HG03060 (cell line): ENCODE measurements around the gene SLC47A2.

ENCODE experiments used
- ATAC-seq: cut with Tn5 transposase; IDR thresholded peaks from one replicate; pipeline ENCODE4 v1.9.1; 2021; ENCODE audit warnings: low read depth, moderate number of reproducible peaks; ENCODE audit not compliant: unreplicated experiment

SLC47A2 gene

DNA sequence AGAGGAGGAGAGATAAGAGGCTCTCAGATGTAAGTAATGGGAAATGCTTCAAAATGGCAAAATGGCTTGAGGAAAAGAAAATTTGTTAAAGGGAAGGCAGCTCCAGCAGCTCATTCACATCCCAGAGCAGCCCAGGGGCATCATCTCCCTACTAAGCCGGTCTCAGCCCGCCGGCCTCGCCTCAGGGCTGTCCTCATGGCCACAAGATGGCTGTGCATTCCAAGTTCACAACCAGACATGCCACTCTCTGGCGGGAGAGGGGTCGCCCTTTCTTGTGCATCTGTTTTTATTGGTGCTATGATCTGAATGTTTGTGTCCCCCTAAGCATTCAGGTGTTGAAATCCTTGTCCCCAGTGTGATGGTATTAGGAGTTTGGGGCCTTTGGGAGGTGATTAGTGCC lies 13.5 kb upstream of the SLC47A2 start:
- no peak for ATAC-seq

DNA sequence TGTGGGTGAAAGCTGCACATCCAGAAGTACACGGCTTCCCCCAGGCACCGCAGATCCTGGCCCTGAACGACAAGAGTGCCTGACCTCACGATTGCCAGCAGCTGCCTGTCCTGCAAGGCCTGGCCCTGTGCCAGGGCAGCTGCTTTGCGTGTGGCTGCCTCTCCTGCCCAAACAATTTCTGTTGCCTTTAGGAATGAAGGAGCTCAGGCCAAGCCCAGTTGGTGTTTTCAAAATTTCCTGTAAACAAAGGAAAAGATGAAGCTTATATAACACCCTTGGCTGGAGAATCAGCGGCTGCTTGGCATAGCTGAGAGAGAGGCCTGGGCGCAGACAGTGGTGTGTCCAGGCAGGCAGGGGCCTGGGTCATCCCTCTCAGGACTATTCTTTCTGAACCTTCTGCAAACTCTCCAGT lies 11.7 kb upstream of the SLC47A2 start:
- no peak for ATAC-seq

DNA sequence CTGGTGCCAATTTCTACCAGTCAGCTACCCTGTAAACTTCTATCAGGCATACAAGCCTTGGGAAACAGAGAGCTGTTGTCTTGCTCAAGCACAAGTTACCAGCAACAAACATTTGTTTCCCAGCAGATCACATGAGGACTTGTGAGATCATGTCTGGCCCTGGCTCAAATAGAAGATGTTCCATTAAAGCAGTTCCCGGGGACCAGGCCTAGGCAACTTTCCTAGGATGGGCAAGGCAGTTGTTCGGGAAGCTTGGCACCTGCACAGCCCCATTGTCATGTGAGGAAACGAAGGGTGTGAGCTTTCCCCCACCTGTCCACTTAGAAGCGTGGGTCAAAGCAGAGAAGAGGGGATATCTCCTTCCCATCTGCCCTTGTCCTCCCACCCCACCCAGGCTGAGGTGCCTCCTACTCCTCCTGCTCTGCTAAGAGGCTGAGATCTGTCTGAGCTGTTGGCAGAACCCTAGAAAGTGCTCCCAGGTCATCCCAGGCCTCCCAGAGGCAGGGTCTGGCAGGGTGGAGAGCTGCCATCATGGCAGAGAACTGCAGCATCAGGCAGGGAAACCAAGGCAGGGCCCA lies 11.2 kb upstream of the SLC47A2 start:
- ATAC-seq = no peak

DNA sequence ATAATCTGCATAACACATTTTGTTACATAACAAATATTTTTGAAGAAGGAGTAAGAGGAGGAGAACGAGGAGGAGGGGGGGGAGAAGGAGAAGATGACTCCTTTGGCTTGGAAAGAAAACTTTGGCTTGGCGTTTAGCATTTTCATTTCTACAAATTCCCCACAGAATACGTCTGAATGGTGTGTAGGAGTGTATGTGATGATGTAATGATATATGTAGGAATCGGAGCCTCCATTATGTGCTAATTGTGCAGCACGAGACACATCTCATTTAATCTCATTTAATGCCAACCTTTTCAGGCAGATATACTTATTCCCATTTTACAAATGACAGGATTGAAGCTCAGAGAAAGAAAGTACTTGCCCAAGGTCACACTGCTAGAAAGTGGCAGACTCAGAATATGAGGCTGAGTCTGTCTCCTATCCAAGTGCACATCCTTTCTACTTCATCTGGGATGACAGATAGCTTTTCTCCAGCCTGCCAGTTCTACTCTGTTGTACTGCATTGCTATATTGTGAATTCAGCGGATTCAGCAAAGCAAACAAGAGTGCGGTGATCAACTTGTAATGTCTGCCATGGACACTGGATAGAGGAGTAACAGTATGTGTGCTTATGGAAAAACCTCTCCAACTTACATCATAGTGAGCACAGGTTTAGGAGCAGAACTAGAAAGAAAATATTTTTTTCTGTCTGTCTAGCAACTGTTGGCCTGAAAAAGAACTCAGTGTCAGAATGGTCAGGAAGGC lies 10.4 kb upstream of the SLC47A2 start:
- no peak for ATAC-seq

DNA sequence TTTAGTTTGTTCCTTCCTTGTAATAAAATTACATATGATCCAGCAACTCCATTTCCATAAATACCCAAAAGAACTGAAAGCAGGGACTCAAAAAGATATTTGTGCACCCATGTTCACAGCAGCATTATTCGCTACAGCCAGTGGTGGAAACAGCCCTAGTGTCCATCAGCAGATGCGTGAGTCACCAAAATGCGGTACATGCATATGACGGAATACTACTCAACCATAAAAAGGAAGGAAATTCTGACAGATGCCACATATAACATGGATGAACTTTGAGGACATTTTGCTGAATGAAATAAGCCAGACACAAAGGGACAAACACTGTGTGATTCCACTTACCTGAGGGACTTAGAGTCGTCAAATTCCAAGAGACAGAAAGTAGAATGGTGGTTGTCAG lies 9.1 kb upstream of the SLC47A2 start:
- no peak for ATAC-seq

DNA sequence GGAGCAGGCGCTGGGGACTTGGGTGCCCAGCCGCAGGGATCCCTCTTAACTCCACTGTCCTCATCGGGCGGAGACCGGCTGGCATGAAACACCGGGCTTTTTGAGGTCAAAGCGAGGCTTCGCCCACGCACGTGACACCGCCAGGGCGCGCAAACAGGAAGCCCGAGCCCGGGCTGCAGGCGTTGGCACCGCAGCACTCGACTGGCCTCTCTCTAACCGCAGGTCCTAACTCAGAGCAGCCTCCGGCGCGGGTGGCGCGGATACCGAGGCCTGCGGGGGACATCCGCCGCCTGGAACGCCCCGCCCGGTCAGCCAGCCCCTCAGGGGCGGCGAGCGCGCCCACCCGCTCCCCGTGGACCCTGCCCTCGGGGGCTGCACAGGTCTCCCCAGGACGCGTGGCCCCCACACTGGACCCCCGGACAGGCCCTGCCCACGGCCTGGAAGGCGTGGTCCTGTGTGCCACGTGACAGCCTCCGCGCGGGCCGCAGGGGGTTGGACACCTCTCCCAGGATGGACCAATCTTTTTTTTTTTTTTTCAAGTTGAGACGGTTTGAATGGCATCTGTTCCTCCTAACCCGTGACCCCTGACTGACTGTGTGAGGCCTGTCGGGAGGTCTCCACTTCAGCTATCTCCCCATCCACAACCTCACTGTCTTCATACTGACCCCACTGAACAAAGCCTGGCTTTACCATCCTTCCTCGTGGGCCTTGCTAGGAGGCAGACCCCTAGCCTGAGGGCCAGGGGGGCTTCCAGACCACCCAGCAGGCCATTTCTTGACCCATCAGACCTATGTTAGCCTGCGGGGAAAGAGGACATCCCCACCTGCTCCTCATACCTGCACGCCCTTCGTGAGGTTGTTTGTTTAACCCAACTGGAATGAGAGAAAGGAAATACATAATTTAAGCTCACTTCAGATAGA lies 8.4 kb upstream of the SLC47A2 start:
- ATAC-seq = no peak

DNA sequence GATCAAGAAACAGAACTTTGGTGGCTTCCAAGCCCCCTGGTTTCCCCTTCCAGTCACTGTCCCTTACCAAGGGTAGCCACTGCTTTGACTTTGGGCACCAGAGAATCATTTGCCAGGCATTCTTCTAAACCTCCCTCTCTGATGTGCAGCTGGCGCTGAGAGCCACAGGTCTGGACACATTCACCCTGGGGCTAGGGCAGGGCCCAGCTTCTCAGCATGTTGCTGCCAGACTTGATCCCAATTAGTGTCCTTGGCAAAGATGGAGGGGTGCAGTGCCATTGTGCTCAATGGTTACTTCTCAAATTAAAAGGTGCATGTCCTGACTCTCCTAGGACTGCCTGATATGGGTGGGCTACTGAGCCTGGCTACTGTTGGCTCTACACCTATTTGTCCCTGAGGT lies 7.6 kb upstream of the SLC47A2 start:
- ATAC-seq = no peak

DNA sequence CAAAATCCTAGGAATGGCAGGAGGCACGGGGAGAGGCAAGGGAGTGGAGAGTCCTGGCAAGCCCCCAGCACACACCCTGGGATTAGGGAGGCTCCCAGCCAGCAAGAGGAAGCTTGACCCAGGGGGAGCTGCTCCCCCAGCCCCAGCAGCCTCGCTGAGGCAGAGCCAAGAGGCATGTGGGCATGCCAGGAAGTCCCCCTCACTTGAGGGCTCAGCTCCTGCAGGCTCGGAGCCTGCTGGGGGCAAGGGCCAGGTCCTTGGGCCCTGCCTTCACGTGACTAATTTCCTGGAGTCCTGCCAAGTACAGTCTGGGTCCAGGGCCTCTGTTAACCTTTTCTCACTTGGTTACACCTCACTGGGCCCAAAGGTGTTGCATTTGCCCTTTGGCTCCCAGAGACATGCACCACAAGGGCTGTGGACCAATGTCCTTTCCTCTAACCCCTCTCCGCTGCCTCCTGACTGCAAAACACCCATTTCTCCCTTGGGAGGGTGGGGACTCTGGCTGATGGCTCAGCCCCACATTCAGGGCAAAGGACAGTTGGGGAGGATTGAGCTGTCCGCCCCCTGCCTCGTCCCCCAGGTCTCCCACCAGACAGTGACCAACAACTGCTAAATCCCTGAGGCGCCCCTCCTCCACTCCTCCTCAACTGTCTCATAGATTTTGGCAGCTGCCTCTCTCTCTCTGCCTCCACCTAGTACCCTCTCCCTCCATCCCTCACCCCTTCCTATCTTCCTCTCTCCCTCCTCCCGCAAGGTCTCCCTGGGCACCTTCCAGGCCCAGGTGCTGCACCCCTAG lies 4.4 kb upstream of the SLC47A2 start:
- no peak for ATAC-seq

DNA sequence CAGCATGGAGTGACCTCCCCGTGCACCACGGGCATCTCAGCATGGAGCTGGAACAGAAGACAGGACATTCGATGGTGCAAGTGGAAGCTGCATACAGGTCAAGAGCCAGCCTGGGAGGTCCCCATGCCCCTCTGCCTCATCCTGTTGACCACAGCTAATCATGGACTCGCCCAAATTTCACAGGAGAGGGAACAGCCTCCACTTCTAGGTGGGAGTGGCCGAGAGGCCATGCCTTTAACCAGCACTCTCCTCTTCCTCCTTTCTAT lies 3.8 kb upstream of the SLC47A2 start:
- ATAC-seq = no peak

DNA sequence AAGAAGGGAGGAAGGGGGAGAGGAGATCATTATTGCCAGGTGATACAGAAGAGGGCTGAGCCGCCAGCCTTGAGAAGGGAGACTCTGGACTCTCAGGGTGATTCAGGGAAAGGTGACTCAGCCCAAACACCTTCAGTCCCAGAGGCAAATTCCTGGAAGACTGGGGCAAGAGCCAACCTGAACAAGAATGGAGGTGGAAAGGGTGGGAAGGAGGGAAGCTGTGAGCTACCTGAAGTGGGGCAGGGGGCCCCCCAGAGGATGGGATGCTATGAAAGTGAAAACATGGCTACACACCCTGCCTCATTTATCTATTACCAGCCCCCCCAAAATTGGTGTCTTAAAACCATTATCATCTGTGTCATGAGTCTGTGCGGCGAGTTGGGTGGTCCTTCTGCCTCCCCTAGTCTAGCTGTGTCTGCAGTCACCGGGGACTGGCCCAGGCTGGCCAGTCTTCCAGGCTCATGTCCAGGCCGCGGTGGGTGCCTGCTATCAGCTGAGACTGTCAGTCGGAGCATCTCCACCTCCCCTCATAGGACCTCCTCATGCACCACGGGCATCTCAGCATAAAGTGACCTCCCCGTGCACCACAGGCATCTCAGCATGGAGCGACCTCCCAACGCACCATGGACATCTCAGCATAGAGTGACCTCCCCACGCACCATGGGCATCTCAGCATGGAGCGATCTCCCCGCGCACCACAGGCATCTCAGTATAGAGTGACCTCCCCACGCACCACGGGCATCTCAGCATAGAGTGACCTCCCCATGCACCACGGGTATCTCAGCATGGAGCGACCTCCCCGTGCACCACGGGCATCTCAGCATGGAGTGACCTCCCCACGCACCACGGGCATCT lies 3.2 kb upstream of the SLC47A2 start:
- ATAC-seq = no peak

DNA sequence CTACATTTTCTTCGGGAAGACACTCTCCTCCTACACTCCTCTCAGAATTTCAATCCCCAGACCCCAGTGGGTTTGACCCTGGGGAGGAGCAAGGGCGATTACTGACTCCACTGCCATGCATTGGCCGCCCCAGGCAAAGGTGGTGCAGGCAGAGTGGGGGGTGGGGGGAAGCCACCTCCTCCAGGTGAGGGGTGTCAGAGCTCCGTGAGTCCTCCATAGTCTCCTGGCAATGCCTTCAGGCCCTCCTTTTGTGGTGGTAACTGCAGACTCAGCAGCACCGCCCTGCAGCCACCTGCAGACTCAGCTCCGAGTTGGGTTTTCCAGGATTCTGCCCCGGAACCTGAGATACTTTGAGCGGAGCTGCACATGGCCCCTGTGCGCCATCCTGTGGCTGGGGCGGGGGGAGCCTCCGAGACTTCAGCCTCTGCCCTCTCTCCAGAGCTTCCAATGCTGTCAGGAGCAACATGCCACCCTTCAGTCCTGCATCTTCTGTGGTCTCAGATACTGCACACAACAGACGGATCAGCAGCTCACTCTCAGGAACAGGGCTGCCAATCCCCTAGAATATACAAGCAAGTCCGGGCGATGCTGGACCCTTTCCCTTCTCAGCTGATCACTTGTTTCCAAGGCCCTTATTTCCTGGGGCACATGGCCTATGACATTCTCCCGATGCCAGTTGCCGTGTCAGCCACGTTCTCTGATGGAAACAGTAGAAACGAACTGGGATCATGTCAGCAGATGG lies 2.4 kb upstream of the SLC47A2 start:
- no peak for ATAC-seq

DNA sequence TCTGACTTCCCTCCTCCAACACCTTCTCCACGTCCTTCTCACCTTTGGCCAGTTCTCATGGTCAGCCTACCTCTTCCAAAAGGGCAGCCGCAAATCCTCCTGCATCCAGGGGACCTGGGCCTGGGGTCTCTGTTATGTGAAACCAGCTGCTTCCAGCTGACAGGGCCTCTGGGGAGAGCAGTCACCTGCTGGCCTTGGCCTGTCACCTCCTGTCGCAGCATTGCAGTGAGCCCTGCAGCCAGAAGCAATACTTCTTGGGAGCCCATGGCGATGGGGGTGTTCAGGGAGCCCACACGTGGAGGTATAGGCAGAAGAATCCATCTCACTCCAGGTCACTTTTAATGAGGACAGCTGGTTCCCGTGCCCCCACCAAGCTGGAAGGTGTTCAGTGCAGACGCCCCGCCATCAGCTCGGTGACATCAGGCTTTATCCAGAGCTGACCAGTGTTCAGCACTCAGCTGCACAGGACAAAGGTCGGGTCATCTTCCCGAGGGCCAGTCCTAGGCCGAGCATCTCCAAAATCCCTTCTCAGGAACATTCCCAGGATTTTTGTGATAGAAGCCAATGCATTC lies 1.7 kb upstream of the SLC47A2 start:
- no peak for ATAC-seq

DNA sequence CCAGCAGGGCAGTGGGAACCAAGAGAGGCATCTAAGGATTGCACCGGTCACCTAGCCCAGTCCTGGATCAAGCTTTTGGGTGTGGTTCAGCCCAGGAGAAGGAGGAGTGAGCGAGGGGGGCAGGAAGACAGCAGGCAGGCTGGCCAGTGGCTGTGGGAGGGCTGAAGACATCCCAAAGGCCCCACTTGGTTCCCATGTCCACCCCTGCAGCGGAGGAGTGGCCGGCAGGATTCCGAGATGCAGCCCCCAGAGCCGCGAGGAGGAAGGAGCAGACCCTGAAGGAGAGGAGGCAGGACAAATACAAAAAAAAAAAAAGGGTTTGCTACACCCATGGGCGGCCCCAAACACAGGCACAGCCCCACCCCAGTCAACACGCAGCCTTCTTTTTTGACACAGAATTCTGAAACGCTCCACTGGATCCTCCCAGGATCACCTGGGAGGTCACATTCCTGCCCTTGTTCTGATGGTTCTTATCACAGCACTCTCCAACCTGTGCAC lies 1.1 kb upstream of the SLC47A2 start:
- ATAC-seq = no peak

DNA sequence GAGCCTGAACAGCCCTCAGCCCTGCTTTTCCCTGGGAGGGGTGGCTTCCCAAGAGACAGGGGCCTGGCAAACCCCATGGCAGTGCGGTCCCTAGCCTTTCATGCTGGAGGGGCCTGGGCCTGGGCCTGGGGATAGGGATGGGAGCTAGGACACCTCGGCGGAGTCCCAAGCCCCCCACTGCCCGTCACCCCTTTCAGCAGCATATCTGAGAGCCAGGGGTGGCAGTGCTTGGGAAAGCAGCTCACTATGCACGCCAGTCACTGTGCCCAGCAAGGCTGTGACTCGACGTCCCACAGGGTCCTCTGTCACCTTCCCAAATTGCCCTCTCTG lies 612 bp upstream of the SLC47A2 start:
- ATAC-seq = no peak

DNA sequence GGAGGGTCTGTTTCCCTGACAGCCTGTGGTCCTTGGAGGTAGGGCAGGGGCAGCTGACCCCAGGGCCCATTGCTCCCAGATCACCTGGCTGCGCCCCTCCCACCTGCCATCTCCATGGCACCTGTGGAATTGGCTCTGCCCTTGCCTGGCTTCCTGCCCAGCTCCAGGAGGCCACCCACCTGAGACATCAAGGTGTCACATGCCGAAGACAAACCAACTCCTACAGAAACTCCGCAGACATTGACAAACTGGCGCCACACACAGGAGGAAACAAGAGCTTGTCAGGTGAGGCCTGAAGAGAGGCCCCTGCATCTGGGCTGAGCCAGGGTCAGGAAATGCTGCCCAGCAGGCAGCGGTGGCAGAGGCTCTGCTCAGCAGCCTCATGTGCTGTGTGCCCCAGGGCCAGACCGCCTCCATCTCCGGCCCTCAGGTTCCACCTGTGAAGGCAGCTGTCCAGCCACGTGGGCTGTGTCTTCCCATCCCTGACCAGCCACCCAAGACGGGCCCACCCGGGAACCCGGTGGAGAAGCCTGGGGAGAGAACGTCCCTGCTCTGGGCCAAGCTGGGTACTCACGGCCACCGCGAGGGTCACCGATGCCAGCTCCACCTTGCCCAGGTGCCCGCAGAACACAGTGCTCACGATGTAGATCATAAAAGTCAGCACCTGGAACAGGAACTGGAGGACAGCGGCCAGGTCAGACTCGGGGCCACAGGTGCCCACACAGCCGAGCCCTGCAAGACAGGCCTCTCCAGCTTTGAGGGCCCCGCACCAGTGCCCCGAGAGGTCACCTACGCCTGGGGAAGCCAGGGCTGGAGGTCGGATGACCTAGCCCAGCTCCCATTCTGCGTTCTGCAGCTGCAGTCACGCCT lies 1.6 kb downstream of the SLC47A2 start:
- ATAC-seq = no peak

DNA sequence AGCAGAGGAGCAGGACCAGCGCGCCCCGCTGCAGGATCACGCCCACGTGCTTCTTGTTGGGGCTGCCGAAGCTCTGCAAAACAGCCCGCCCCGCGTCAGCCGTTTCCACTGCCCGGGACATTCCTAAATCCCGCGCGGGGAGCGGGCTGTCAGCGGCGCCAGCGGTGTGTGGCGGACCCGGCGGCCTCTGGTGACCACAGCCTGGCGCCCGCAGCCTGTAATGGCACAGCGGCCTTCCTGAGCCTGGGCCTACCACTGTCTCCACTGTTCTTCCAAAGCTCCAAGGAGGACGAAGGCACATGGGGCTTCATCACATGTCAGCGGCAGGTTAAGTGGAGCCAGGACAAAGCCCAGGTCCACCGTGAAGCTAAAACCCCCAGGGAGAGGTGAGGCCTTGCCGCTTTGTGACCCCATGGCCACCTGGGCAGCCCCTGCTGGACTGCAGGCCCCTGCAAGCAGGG lies 2.5 kb downstream of the SLC47A2 start:
- no peak for ATAC-seq

DNA sequence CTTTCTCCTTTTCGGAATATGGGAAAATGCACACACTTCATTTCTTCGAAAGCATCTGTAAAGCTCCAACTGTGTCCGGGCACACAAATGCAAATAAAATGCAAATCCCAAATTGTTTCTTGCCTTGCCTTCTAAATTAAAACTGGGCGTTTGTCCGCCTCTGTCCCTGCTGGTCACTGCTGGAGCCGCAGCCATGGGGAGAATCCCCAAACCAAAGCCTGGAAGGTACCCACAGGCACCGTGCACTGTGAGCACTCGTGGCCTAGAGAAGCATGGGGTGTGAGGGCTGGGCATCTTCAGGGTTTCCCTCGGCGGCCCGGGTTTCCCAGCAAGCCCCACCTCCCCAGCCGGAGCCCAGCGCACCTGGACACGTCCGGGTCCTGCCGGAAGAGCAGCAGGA lies 2.9 kb downstream of the SLC47A2 start:
- no peak for ATAC-seq

DNA sequence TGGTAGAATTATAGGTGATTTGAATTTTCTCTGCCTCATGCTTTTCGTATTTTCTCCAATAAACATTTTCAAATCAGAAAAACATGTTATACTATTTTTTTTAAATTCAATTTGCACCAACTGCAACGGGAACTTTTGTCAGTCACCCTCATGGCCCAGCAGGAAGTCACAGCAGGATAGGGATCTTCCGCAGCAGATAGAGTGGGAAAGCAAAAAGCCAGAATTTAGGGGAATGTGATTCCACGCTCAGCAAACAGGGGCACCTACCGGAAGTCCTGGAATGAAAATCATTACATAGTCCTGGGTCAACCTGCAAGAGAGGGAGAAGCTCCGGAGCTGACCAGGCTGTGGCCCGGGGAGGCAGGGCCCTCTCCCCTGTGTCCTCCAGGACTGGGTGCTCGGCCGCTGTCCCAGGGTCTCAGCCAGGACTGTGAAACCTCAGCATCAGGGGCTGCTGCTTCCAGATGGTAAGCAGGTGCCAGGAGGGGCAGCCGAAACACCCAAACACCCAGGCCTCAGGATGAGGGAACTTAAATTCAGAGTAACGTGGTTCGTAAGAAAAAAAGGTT lies 3.9 kb downstream of the SLC47A2 start:
- ATAC-seq = no peak
